Endothelial cell of umbilical vein (primary cell): ENCODE data around the gene KCNJ16. TPM values are rescaled to one million over a fixed set of nuclear protein-coding genes. Genes with fewer than 3 reads are reported as not detected.

Experiments used
- BruUV-seq: library from RNA; stranded (reverse); fragments of 400-500 nt; replicated peaks from 2 replicates; lab custom pipeline; 2021; lab: Mats Ljungman, UMichigan
- CTCF ChIA-PET: fragments of 300-600, 350-600 bp; sonication (Branson Sonifier 250); formaldehyde crosslinking; loops from one replicate; lab custom pipeline; 2021; ENCODE audit warnings: antibody characterized with exemption, inconsistent platforms; lab: Charles Lee
- POLR2A ChIA-PET: fragments of 300-600, 350-600 bp; sonication (Branson Sonifier 250); formaldehyde crosslinking; loops from one replicate; lab custom pipeline; 2021; ENCODE audit warnings: antibody characterized with exemption, inconsistent platforms; lab: Charles Lee
- DNase-seq: peaks from one replicate; pipeline ENCODE4 v3.0.0-alpha.2; 2011; ENCODE audit warnings: low read depth, low spot score
- FAIRE-seq: peaks from 2 replicates; lab custom pipeline; 2011; peaks lifted over from hg19 to GRCh38; lab: Jason Lieb, UNC
- H2AFZ ChIP-seq: 2 replicates; pipeline ENCODE4 v1.6.0; 2012; ENCODE audit warnings: low read depth, low read length, control low read depth, inconsistent platforms
- H3K27ac ChIP-seq: 2 replicates; pipeline ENCODE4 v1.5.1; 2011; ENCODE audit warnings: low read depth, mild to moderate bottlenecking, control low read depth, low read length, moderate library complexity; ENCODE audit not compliant: insufficient read depth
- H3K27me3 ChIP-seq, 2 experiments: 2 replicates each; pipeline versions ENCODE4 v1.6.0 to v1.6.1; 2011; ENCODE audit warnings: low read length in 2 of 2, mixed read lengths in 1 of 2; ENCODE audit not compliant: control insufficient read depth in 2 of 2, insufficient read depth in 2 of 2
- H3K36me3 ChIP-seq, 2 experiments: 2 replicates in 1 of 2; 3 replicates in 1 of 2; pipeline ENCODE4 v1.5.1; 2011; ENCODE audit warnings: low read length in 2 of 2, mild to moderate bottlenecking in 1 of 2, moderate library complexity in 1 of 2; ENCODE audit not compliant: control insufficient read depth in 2 of 2, insufficient read depth in 2 of 2; ENCODE audit errors: extremely low read depth in 1 of 2
- H3K4me1 ChIP-seq: 3 replicates; pipeline ENCODE4 v1.5.1; 2011; ENCODE audit warnings: mild to moderate bottlenecking, low read length; ENCODE audit not compliant: control insufficient read depth, insufficient read depth; ENCODE audit errors: extremely low read depth
- H3K4me2 ChIP-seq: 2 replicates; pipeline ENCODE4 v1.6.1; 2011; ENCODE audit warnings: low read length, control low read depth, mixed read lengths; ENCODE audit not compliant: insufficient read depth
- H3K4me3 ChIP-seq, 3 experiments: fragments of 200-600 bp in 1 of 3; sonication (generic), shearing (Covaris generic) in 1 of 3; replicated peaks in 1 of 3; 2 replicates each; pipeline ENCODE4 v1.5.1; 2011 to 2016; ENCODE audit warnings: control low read depth in 3 of 3, low read length in 3 of 3, mild to moderate bottlenecking in 2 of 3, inconsistent platforms in 1 of 3, low read depth in 1 of 3, moderate library complexity in 1 of 3; ENCODE audit not compliant: insufficient read depth in 1 of 3
- H3K79me2 ChIP-seq: 2 replicates; pipeline ENCODE4 v1.6.0; 2012; ENCODE audit warnings: low read length, inconsistent platforms; ENCODE audit not compliant: control insufficient read depth, insufficient read depth
- H3K9ac ChIP-seq: replicated peaks from 2 replicates; pipeline ENCODE3; 2011; ENCODE audit warnings: low read length, control low read depth; ENCODE audit not compliant: insufficient read depth; ENCODE audit errors: extremely low read depth
- H3K9me1 ChIP-seq: replicated peaks from 3 replicates; pipeline ENCODE4 v1.6.0; 2011; ENCODE audit warnings: mild to moderate bottlenecking, low read length; ENCODE audit not compliant: control insufficient read depth, insufficient read depth; ENCODE audit errors: extremely low read depth
- H3K9me3 ChIP-seq: replicated peaks from 2 replicates; pipeline ENCODE4 v1.5.1; 2012; ENCODE audit warnings: low read length, inconsistent platforms; ENCODE audit not compliant: control insufficient read depth, insufficient read depth
- H4K20me1 ChIP-seq: replicated peaks from 2 replicates; pipeline ENCODE3; 2011; ENCODE audit warnings: mild to moderate bottlenecking, low read length; ENCODE audit not compliant: control insufficient read depth, insufficient read depth; ENCODE audit errors: extremely low read depth
- CTCF ChIP-seq, 2 donors: IDR thresholded peaks; 1 replicate in 1 of 2; 2 replicates in 1 of 2; pipeline ENCODE4 v1.5.1; 2011; ENCODE audit warnings: low read length in 2 of 2, mild to moderate bottlenecking in 2 of 2, moderate library complexity in 2 of 2, control low read depth in 1 of 2, inconsistent platforms in 1 of 2, low read depth in 1 of 2; ENCODE audit not compliant: insufficient read depth in 1 of 2; ENCODE audit errors: extremely low read depth in 1 of 2
- EZH2 ChIP-seq: IDR thresholded peaks from 2 replicates; pipeline ENCODE4 v1.6.1; 2012; ENCODE audit warnings: borderline replicate concordance, low read depth, mild to moderate bottlenecking, moderate library complexity, low read length, inconsistent platforms; ENCODE audit not compliant: severe bottlenecking
- FOS ChIP-seq: IDR thresholded peaks from 2 replicates; pipeline ENCODE4 v1.6.1; 2011; ENCODE audit warnings: mild to moderate bottlenecking, low read length, moderate library complexity, borderline replicate concordance; ENCODE audit not compliant: insufficient read depth
- GATA2 ChIP-seq: IDR thresholded peaks from 2 replicates; pipeline ENCODE4 v1.7.0; 2011; ENCODE audit warnings: low read depth, mild to moderate bottlenecking, moderate library complexity, mixed read lengths, low read length; ENCODE audit not compliant: insufficient read length, insufficient read depth
- JUN ChIP-seq: IDR thresholded peaks from 2 replicates; pipeline ENCODE4 v1.6.1; 2011; ENCODE audit warnings: borderline replicate concordance, low read depth; ENCODE audit not compliant: insufficient read length, insufficient read depth
- MAX ChIP-seq: IDR thresholded peaks from 2 replicates; pipeline ENCODE4 v1.6.1; 2011; ENCODE audit not compliant: insufficient read depth, insufficient read length
- MYC ChIP-seq: IDR thresholded peaks from one replicate; pipeline ENCODE4 v1.6.1; 2011; ENCODE audit warnings: mild to moderate bottlenecking, low read depth, low read length
- POLR2A ChIP-seq: IDR thresholded peaks from 2 replicates; pipeline ENCODE4 v1.6.1; 2012; ENCODE audit warnings: low read depth, mild to moderate bottlenecking, control low read depth, low read length
- POLR2AphosphoS5 ChIP-seq: IDR thresholded peaks from 2 replicates; pipeline ENCODE4 v1.6.1; 2012; ENCODE audit warnings: low read depth, mild to moderate bottlenecking, control low read depth, low read length, moderate library complexity; ENCODE audit not compliant: insufficient read depth
- dilution Hi-C: fragments of 300-500 bp; cut with MboI; formaldehyde crosslinking; loops from one replicate; pipeline ENCODE4 v1.15.0; 2019; ENCODE audit warnings: low sequenced_read_pairs; ENCODE audit not compliant: extremely low pct_ligation_motif_present
- intact Hi-C: fragments of 100-400 bp; cut with micrococcal nuclease; formaldehyde crosslinking; loops from one replicate; pipeline ENCODE4 v1.10.0; 2022
- polyA plus RNA-seq, 4 experiments: library from polyadenylated mRNA; depleted of rRNA in 3 of 4; stranded (reverse) in 3 of 4; unstranded in 1 of 4; fragments of >200 nt; gene quantifications; 2 replicates each; pipeline versions ENCODE4 v1.2.1 to v1.2.3, GENCODE V29; 2011 to 2012; ENCODE audit warnings: missing spikeins in 1 of 4
- total RNA-seq: library from RNA; stranded (reverse); gene quantifications from 2 replicates; pipeline ENCODE4 v1.2.3, GENCODE V29; 2021

KCNJ16 gene
- total and polyA plus RNA-seq, 2 donors (not counting 3 experiments of a cell fraction or from before 2014, with no cell fraction given), result 0.07 TPM; not detected in 1

GRCh38 chr17:70059071-70059470, 16.0 kb upstream of the KCNJ16 start:
- CTCF ChIA-PET, result no interaction called here
- no TSS peak for BruUV-seq
- no peaks in the 10 kb centered on the region for H3K27me3 ChIP-seq
- no peak overlapping the region for H3K4me2 ChIP-seq
- H3K79me2 ChIP-seq, result no peaks in the 10 kb centered on the region
- H3K4me3 ChIP-seq, result no peak overlapping the region
- no peak overlapping the region for H2AFZ ChIP-seq
- no peaks in the 10 kb centered on the region for H4K20me1 ChIP-seq
- TF ChIP-seq MYC (no peak), JUN (no peak), POLR2AphosphoS5 (no peak), POLR2A (no peak), CTCF (IDR thresholded peaks at IDR 0.05; ENCODE audit: extremely low read depth in 1 of 2, insufficient read depth in 1 of 2, low read depth in 1 of 2, low read length in 2 of 2) (no peak)
- FAIRE-seq (no peak), DNase-seq (no peak)
- POLR2A ChIA-PET, result no interaction called here
- H3K9me1 ChIP-seq, result no peaks in the 10 kb centered on the region
- H3K27ac ChIP-seq, result no peak overlapping the region
- H3K4me1 ChIP-seq, result peaks cover 3% of the 10 kb centered on the region
- H3K9me3 ChIP-seq, result no peaks in the 10 kb centered on the region
- H3K9ac ChIP-seq, result no peak overlapping the region
- dilution Hi-C loops, result no loop called here
- no peaks in the 10 kb centered on the region for H3K36me3 ChIP-seq
- intact Hi-C loops, result no loop called here

GRCh38 chr17:70059649-70060048, 15.4 kb upstream of the KCNJ16 start:
- no peaks in the 10 kb centered on the region for H3K9me3 ChIP-seq
- no peak for DNase-seq
- intact Hi-C loops (no loop called here), dilution Hi-C loops (no loop called here)
- ChIA-PET CTCF (no interaction called here), POLR2A (no interaction called here)
- FAIRE-seq, result no peak
- no peaks in the 10 kb centered on the region for H3K4me1 ChIP-seq
- H3K4me2 ChIP-seq, result no peak overlapping the region
- no peak overlapping the region for H3K9ac ChIP-seq
- H3K27ac ChIP-seq, result no peak overlapping the region
- no peaks in the 10 kb centered on the region for H3K9me1 ChIP-seq
- no peak overlapping the region for H2AFZ ChIP-seq
- H3K4me3 ChIP-seq, result no peak overlapping the region
- no peak for TF ChIP-seq POLR2AphosphoS5
- TF ChIP-seq MAX, result no peak
- TF ChIP-seq EZH2, result no peak
- no peak for TF ChIP-seq POLR2A
- no peak for TF ChIP-seq MYC
- TF ChIP-seq JUN, result no peak
- no peak for TF ChIP-seq GATA2
- TF ChIP-seq CTCF (IDR thresholded peaks at IDR 0.05; ENCODE audit: extremely low read depth in 1 of 2, insufficient read depth in 1 of 2, low read depth in 1 of 2, low read length in 2 of 2), result no peak
- TF ChIP-seq FOS, result no peak
- no peaks in the 10 kb centered on the region for H3K27me3 ChIP-seq
- no peaks in the 10 kb centered on the region for H3K79me2 ChIP-seq
- BruUV-seq, result no TSS peak
- no peaks in the 10 kb centered on the region for H3K36me3 ChIP-seq
- H4K20me1 ChIP-seq, result no peaks in the 10 kb centered on the region
